GM12874 (cell line): ENCODE data around the gene IL10RB.

Experiments used
- CTCF ChIP-seq: IDR thresholded peaks from 2 replicates; pipeline ENCODE4 v1.5.1; 2011; ENCODE audit warnings: low read depth, mild to moderate bottlenecking, control low read depth, low read length, moderate library complexity; ENCODE audit not compliant: insufficient read depth

The IL10RB gene

GRCh38 chr21:33332143-33332542 lies 66.0 kb downstream of the IL10RB start:
- TF ChIP-seq CTCF: no peak

DNA sequence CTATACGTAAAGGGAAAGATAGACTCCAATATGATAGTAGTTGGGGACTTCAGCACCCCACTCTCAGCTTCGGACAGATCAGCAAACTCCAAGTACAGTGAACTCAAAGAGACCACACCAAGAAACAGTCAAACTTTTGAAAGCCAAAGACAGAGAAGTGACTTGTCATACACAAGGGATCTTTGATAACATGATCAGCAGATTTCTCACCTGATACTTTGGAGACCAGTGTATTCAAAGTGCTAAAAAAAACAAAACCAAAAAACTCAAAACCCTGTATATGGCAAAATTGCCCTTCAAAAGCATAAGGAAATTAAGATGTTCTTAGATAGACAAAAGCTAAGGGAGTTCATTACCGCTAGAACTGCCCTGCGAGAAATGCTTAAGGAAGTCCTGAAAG lies 68.0 kb downstream of the IL10RB start:
- TF ChIP-seq CTCF: no peak

DNA sequence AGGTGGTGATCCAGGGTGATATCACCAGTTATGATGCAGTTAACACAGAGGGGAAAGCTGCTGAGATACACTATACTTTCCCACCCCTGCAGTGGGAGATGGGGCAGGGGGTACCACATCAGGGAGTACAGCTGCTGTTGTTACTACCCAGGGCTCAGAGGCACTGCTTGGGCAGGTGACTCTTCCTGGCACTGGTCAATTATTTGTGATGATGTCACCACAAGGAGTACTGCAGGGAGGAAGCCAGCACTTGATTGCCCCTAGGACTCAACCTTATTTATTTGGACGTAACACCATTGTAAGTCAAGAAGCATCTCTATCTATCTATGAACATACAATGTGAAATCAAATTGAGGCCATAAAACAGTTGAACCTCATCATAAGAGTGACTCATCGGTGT lies 68.7 kb downstream of the IL10RB start:
- TF ChIP-seq CTCF: no peak

GRCh38 chr21:33339135-33339534 lies 73.0 kb downstream of the IL10RB start:
- TF ChIP-seq CTCF: no peak

DNA sequence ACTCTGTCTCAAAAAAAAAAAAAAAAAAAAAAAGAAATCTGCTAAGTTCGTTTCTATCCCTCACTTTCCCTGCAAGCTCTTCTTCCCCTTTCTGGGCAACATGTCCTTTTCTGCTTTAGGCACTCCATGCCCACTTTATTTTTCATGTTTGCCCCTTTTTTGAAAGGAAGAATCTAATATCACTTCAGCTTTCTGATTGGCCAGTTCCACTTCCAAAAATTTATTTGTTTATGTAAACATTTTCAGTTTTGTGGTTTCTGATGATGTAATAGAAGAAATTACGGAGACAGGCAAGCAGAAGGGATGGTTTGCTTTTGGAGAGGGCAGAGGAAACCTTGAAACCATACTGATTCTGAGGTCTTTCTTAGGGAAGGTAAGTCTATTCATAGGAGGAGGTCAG lies 73.8 kb downstream of the IL10RB start:
- TF ChIP-seq CTCF: no peak

DNA sequence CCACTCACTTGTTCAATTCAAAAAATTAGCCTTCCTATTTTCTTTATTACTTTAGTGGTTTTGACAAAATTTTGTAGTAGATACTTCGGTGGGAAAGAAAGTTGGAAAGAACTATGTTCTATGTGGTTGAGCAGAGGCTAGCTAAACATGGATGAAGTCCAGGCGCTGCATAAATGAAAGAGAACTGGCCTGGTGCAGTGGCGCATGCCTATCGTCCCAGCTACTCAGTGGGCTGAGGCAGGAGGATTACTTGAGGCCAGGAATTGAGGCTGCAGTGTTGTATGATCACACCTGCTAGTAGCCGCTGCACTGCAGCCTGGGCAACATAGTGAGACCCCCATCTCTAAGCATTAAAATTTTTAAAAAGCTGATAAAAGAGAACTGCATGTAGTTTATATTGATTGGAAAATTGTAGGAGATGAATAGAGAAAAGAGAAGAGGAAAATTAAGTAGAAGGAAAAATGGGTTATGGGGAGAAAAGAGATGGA lies 79.6 kb downstream of the IL10RB start:
- no peak for TF ChIP-seq CTCF
